Stimulated activated effector memory CD8-positive, alpha-beta T cell treated with anti-CD3 and anti-CD28 coated beads, Interleukin-12 subunit alpha, Interleukin-12 subunit beta, amount 100 ng/mL, for 72 hours (primary cell): ENCODE data around the gene BAHCC1.

Experiments
- ATAC-seq: fragments of 150-1000 bp; cut with Tn5 transposase; 2 replicates; pipeline ENCODE4 v1.10.0; 2021
- DNase-seq, 2 donors: peaks; one replicate each; pipeline ENCODE4 v3.0.0; 2021 to 2022; ENCODE audit warnings: low spot score in 2 of 2
- H3K27ac Mint-ChIP-seq: one replicate; pipeline ENCODE4 v1.8.0; 2022; ENCODE audit warnings: mild to moderate bottlenecking, mixed read lengths
- H3K36me3 Mint-ChIP-seq: one replicate; pipeline ENCODE4 v1.8.0; 2022; ENCODE audit warnings: mild to moderate bottlenecking, mixed read lengths
- H3K4me1 Mint-ChIP-seq: one replicate; pipeline ENCODE4 v1.8.0; 2022; ENCODE audit warnings: mixed read lengths
- H3K4me3 Mint-ChIP-seq: one replicate; pipeline ENCODE4 v1.8.0; 2022; ENCODE audit warnings: mild to moderate bottlenecking, mixed read lengths
- H3K9me3 Mint-ChIP-seq: one replicate; pipeline ENCODE4 v1.8.0; 2022; ENCODE audit warnings: mixed read lengths

Gene BAHCC1

GRCh38 chr17:81364278-81365147 lies 30.7 kb upstream of the BAHCC1 start:
- H3K27ac Mint-ChIP-seq, result no peak overlapping the region
- ATAC-seq, result no peak
- no peaks in the 10 kb centered on the region for H3K9me3 Mint-ChIP-seq
- H3K4me1 Mint-ChIP-seq, result peaks cover 23% of the 10 kb centered on the region
- H3K36me3 Mint-ChIP-seq, result no peaks in the 10 kb centered on the region
- peak overlapping the region; percentile 75 for H3K4me3 Mint-ChIP-seq
- DNase-seq, result no peak

- no peak for DNase-seq
- H3K36me3 Mint-ChIP-seq, result no peaks in the 10 kb centered on the region
These were observed 30.1 kb upstream of the BAHCC1 start for GRCh38 chr17:81365148-81365600.

GRCh38 chr17:81365601-81366585 lies 29.4 kb upstream of the BAHCC1 start:
- ATAC-seq (peak; percentile 89), DNase-seq (peak in 1 of 2 donors; percentile 56)
- Mint-ChIP-seq H3K9me3 (no peaks in the 10 kb centered on the region), H3K27ac (peak overlapping the region; percentile 73), H3K36me3 (no peaks in the 10 kb centered on the region), H3K4me3 (peak overlapping the region; percentile 75), H3K4me1 (peaks cover 23% of the 10 kb centered on the region)

More at GRCh38 chr17:81365148-81365600, 30.1 kb upstream of the BAHCC1 start:
- Mint-ChIP-seq H3K4me3 (peak overlapping the region; percentile 75), H3K27ac (peak overlapping the region; percentile 73), H3K9me3 (no peaks in the 10 kb centered on the region), H3K4me1 (peaks cover 23% of the 10 kb centered on the region)
- peak; percentile 77 for ATAC-seq

- no peak overlapping the region for H3K27ac Mint-ChIP-seq
- ATAC-seq, result no peak
- DNase-seq, result no peak
- H3K4me3 Mint-ChIP-seq, result peak overlapping the region; percentile 75
- peaks cover 23% of the 10 kb centered on the region for H3K4me1 Mint-ChIP-seq
- no peaks in the 10 kb centered on the region for H3K9me3 Mint-ChIP-seq
- H3K36me3 Mint-ChIP-seq, result no peaks in the 10 kb centered on the region
These were observed 28.6 kb upstream of the BAHCC1 start for GRCh38 chr17:81366648-81367047.

- DNase-seq (no peak), ATAC-seq (no peak)
- Mint-ChIP-seq H3K36me3 (no peaks in the 10 kb centered on the region), H3K27ac (no peak overlapping the region), H3K4me1 (peaks cover 19% of the 10 kb centered on the region), H3K4me3 (no peak overlapping the region), H3K9me3 (no peaks in the 10 kb centered on the region)
These were observed 28.1 kb upstream of the BAHCC1 start for GRCh38 chr17:81367171-81367570.

- Mint-ChIP-seq H3K9me3 (no peaks in the 10 kb centered on the region), H3K36me3 (no peaks in the 10 kb centered on the region), H3K4me3 (no peak overlapping the region), H3K4me1 (peaks cover 17% of the 10 kb centered on the region), H3K27ac (no peak overlapping the region)
- no peak for DNase-seq
- no peak for ATAC-seq
These were observed 26.9 kb upstream of the BAHCC1 start for GRCh38 chr17:81368161-81369022.

- H3K4me3 Mint-ChIP-seq, result no peak overlapping the region
- ATAC-seq, result no peak
- no peaks in the 10 kb centered on the region for H3K9me3 Mint-ChIP-seq
- no peaks in the 10 kb centered on the region for H3K36me3 Mint-ChIP-seq
- peaks cover 12% of the 10 kb centered on the region for H3K4me1 Mint-ChIP-seq
- DNase-seq, result no peak
- H3K27ac Mint-ChIP-seq, result no peak overlapping the region
These were observed 25.0 kb upstream of the BAHCC1 start for GRCh38 chr17:81370294-81370693.

GRCh38 chr17:81371910-81372760 lies 23.1 kb upstream of the BAHCC1 start:
- no peaks in the 10 kb centered on the region for H3K4me1 Mint-ChIP-seq
- no peak overlapping the region for H3K27ac Mint-ChIP-seq
- no peak for ATAC-seq
- no peaks in the 10 kb centered on the region for H3K9me3 Mint-ChIP-seq
- no peak overlapping the region for H3K4me3 Mint-ChIP-seq
- H3K36me3 Mint-ChIP-seq, result no peaks in the 10 kb centered on the region
- no peak for DNase-seq

- H3K27ac Mint-ChIP-seq, result no peak overlapping the region
- ATAC-seq (no peak), DNase-seq (no peak)
- H3K4me3 Mint-ChIP-seq, result no peak overlapping the region
- H3K9me3 Mint-ChIP-seq, result no peaks in the 10 kb centered on the region
- no peaks in the 10 kb centered on the region for H3K4me1 Mint-ChIP-seq
- no peaks in the 10 kb centered on the region for H3K36me3 Mint-ChIP-seq
These were observed 21.6 kb upstream of the BAHCC1 start for GRCh38 chr17:81373536-81374160.

GRCh38 chr17:81374890-81375289 lies 20.4 kb upstream of the BAHCC1 start:
- Mint-ChIP-seq H3K4me1 (no peaks in the 10 kb centered on the region), H3K36me3 (no peaks in the 10 kb centered on the region)

GRCh38 chr17:81376946-81377714 lies 18.1 kb upstream of the BAHCC1 start:
- no peak for ATAC-seq
- no peaks in the 10 kb centered on the region for H3K9me3 Mint-ChIP-seq
- DNase-seq, result no peak
- no peaks in the 10 kb centered on the region for H3K4me1 Mint-ChIP-seq
- no peaks in the 10 kb centered on the region for H3K36me3 Mint-ChIP-seq
- H3K27ac Mint-ChIP-seq, result no peak overlapping the region
- H3K4me3 Mint-ChIP-seq, result no peak overlapping the region

More at GRCh38 chr17:81374890-81375289, 20.4 kb upstream of the BAHCC1 start:
- ATAC-seq, result no peak
- no peak overlapping the region for H3K27ac Mint-ChIP-seq
- H3K4me3 Mint-ChIP-seq, result no peak overlapping the region
- DNase-seq, result no peak
- no peaks in the 10 kb centered on the region for H3K9me3 Mint-ChIP-seq

- no peak for DNase-seq
- no peaks in the 10 kb centered on the region for H3K36me3 Mint-ChIP-seq
- H3K4me3 Mint-ChIP-seq, result no peak overlapping the region
- H3K9me3 Mint-ChIP-seq, result no peaks in the 10 kb centered on the region
- no peak for ATAC-seq
- H3K4me1 Mint-ChIP-seq, result no peaks in the 10 kb centered on the region
- no peak overlapping the region for H3K27ac Mint-ChIP-seq
These were observed 16.2 kb upstream of the BAHCC1 start for GRCh38 chr17:81378941-81379511.

GRCh38 chr17:81379523-81379942 lies 15.7 kb upstream of the BAHCC1 start:
- DNase-seq (no peak), ATAC-seq (no peak)
- Mint-ChIP-seq H3K9me3 (no peaks in the 10 kb centered on the region), H3K36me3 (no peaks in the 10 kb centered on the region), H3K4me1 (no peaks in the 10 kb centered on the region), H3K27ac (no peak overlapping the region), H3K4me3 (no peak overlapping the region)
